ENCODE data around the gene NUP93.

The NUP93 gene

GRCh38 chr16:56743840-56744239, 13.9 kb downstream of the NUP93 start:
- no peak for DNase-seq (ENCODE audit: low read depth, low spot score)

GRCh38 chr16:56744996-56745640, 15.2 kb downstream of the NUP93 start:
- DNase-seq (ENCODE audit: low read depth, low spot score), result no peak

- no peak for DNase-seq (ENCODE audit: low read depth, low spot score)
These were observed 17.6 kb downstream of the NUP93 start for GRCh38 chr16:56747486-56748045.

GRCh38 chr16:56748191-56748590, 18.3 kb downstream of the NUP93 start:
- no peak for DNase-seq (ENCODE audit: low read depth, low spot score)

GRCh38 chr16:56748826-56749225, 18.9 kb downstream of the NUP93 start:
- no peak for DNase-seq (ENCODE audit: low read depth, low spot score)

- no peak for DNase-seq (ENCODE audit: low read depth, low spot score)
These were observed 20.0 kb downstream of the NUP93 start for GRCh38 chr16:56749672-56750491.

DNA sequence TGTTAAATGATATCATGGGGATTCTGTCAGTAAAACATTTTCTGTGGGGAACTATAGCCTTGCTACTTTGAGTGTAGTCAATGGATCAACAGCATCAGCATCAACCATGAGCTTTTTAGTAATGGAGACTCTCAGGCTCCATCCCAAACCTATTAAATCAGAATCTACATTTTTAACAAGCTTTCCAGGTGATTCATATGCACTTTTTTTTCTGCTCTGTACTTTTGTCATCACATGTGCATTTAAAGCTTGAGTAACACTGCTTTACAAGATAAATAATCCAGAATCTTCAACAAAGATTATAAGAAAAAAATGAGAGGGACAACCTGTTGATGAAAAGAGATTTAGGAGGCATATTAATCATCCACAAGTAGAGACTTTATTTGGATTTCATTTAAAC, 23.5 kb downstream of the NUP93 start:
- DNase-seq (ENCODE audit: low read depth, low spot score), result no peak

GRCh38 chr16:56755038-56755437, 25.1 kb downstream of the NUP93 start:
- DNase-seq (ENCODE audit: low read depth, low spot score), result no peak

DNA sequence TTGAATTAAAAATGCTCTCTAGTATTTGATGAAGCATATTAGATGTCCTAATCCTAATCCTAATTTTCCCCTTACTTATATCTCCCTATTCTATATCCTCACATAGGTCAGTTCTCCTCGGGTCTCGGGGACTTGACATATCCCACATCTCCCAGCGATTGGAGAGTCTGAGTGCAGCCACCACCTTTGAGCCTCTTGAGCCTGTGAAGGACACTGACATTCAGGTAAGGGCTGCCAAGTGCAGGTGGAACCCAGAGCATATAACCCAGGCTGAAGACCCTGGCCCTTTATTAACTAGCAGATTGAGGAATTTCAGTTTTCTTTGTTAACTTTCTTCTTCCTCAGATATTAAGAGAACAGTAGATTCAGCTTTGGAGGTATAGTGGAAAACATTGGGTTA, 28.5 kb downstream of the NUP93 start:
- DNase-seq (ENCODE audit: low read depth, low spot score), result no peak

DNA sequence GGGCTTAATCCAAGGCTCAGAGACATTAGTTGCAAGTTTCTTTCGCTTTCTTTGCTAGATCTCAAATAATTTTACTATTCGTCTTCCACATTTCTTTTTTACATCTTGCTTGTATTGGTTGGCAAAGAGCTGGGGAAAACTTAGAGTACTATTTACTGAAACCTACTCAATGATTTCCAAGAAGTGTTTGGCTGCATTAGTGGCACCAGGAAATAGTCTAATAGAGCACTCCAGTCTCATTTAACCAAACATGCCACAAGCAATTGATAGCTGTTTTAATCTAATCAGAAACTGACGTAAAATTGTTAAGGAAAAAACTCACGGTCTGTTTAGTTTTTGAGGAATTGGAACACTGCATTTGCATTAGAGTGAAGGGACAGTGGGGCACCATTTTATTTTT, 29.0 kb downstream of the NUP93 start:
- no peak for DNase-seq (ENCODE audit: low read depth, low spot score)

GRCh38 chr16:56763291-56763916, 33.5 kb downstream of the NUP93 start:
- no peak for DNase-seq (ENCODE audit: low read depth, low spot score)

- DNase-seq (ENCODE audit: low read depth, low spot score), result no peak
These were observed 34.9 kb downstream of the NUP93 start for GRCh38 chr16:56764835-56765234.

DNA sequence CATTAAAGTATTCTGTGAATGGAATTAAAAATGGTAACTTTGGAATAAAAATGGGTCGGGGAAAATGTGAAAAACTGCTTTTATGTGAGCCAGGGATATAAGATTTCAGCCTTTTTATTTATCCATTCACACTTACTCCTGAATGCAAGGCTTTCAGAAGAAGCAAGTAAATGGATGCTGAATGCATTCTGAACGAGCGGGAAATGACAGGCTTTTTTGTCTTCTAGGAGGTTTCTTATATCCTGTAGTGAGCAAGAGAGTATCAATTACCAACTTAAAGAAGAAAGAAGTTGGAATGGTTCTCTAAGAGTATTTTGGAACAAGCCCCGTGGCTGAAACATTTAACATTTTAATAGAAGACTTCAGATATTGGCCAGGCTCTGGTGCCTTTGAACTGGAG, 36.0 kb downstream of the NUP93 start:
- DNase-seq (ENCODE audit: low read depth, low spot score), result no peak

GRCh38 chr16:56767024-56767423, 37.1 kb downstream of the NUP93 start:
- DNase-seq (ENCODE audit: low read depth, low spot score), result no peak

GRCh38 chr16:56769677-56770076, 39.7 kb downstream of the NUP93 start:
- no peak for DNase-seq (ENCODE audit: low read depth, low spot score)

DNA sequence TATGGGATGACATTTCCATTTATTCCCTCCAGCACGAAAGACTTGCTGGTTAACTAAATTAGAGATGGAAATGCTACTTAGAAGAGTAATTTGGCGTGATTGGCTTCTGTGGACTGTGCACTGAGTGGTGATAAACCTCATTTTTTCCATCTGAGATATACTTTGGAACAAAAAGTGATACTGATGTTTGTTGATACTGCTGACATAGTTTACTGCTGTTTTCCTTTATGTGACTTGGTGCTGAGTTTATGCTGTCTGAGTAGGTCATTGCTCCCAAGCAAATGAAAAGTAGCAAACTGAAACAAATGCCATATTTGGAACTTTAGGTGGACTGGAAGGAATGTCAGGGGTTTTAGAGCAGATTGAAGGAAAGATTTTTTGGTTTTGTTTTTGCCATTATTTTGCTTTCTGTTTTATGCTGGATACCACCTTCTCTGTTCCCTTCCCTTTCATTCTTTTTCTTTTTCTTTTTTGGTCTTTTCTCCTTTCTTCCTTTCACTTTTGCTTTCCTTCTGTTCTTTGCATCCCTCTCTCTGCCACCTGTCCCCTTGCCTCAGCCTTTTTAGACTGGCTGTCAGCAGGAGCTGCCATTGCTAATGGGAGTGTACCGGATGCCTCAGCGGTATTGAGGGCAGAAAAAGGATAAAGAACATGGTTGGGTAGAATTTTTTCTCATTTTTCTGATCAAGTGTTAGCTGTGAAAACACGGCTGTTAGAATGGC, 41.8 kb downstream of the NUP93 start:
- DNase-seq (ENCODE audit: low read depth, low spot score), result no peak

GRCh38 chr16:56773532-56773931, 43.6 kb downstream of the NUP93 start:
- no peak for DNase-seq (ENCODE audit: low read depth, low spot score)

DNA sequence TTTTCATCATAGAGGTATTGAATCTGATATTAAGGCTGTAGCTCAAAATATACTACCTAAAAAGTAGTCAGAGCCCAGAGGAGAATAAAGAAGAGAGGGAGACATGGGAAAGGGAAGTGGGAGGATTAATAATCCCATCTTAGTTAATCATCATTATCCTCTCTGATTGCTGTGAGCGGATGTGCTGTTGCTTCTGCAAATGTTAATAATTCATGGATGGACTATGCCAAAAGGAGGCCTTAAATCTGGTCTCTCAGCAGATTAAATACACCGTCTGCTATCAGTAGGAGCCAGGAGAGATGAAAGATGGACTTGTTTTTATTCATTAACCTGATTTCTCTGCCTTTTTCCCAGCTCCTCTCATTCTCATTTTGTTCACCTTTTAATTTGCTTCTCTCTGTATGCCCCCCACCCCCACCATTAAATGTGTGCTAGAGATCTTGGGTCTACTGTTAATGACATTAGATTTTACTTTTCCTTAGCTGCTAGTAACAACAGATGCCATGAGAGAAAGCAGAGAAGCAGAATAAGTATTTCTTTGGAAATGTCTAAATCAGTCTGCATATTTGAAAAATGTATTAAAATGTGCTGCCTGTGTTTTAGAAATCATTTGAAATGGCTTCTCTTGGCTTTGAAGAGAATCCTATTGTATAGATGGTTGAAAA, 44.2 kb downstream of the NUP93 start:
- DNase-seq (ENCODE audit: low read depth, low spot score), result no peak

- no peak for DNase-seq (ENCODE audit: low read depth, low spot score)
These were observed 45.2 kb downstream of the NUP93 start for GRCh38 chr16:56775162-56775561.

- DNase-seq (ENCODE audit: low read depth, low spot score), result no peak
These were observed 46.6 kb downstream of the NUP93 start for GRCh38 chr16:56776562-56776961.

GRCh38 chr16:56777001-56777400, 47.1 kb downstream of the NUP93 start:
- DNase-seq (ENCODE audit: low read depth, low spot score), result no peak
